ENCODE results near the gene ZNF335. TPM values are rescaled to one million over a fixed set of nuclear protein-coding genes. Genes with fewer than 3 reads are reported as not detected.

ZNF335 gene
- total RNA-seq, 4 donors from 2014 or later, result 12.9 to 19.0 (median 15.3) TPM

GRCh38 chr20:45968801-45969711, 2.9 kb downstream of the ZNF335 start:
- Histone ChIP-seq H3K27me3 (no peaks in the 10 kb centered on the region), H3K9me3 (no peaks in the 10 kb centered on the region), H3K4me1 (peaks cover 15 to 39% (median 37%) of the 10 kb centered on the region in 4 donors), H3K27ac (replicated peaks in 1 of 4) (peak overlapping the region; percentile 97 to 99 (median 98)), H3K4me3 (no peak overlapping the region), H3K36me3 (peaks cover 42 to 57% (median 51%) of the 10 kb centered on the region in 4 donors)
- TF ChIP-seq POLR2A (IDR thresholded peaks at IDR 0.05; ENCODE audit: low read depth), result no peak
- TF ChIP-seq EP300 (IDR thresholded peaks at IDR 0.05), result no peak
- no peak for TF ChIP-seq CTCF (IDR thresholded peaks at IDR 0.05)
- no peak for TF ChIP-seq POLR2AphosphoS5 (IDR thresholded peaks at IDR 0.05)
- intact Hi-C loops (cut with DNase I), result loop anchor here (5.0 kb wide), 1 partner anchor 157 kb away; the partner anchor contains the start of gene UBE2C
- DNase-seq (ENCODE audit: extremely low spot score), result no peak
- WGBS, result 41% methylated on average over 3 of the region's 14 CpGs

GRCh38 chr20:45968081-45968671, 3.8 kb downstream of the ZNF335 start:
- intact Hi-C loops (cut with DNase I), result loop anchor here (5.0 kb wide), 1 partner anchor 156 kb away; the partner anchor contains the start of gene UBE2C
- H3K4me3 ChIP-seq, result no peak overlapping the region
- no peak for DNase-seq (ENCODE audit: extremely low spot score)
- peaks cover 51 to 66% (median 60%) of the 10 kb centered on the region in 4 donors for H3K36me3 ChIP-seq
- 81% methylated on average over 4 of the region's 10 CpGs for WGBS
- peaks cover 15 to 39% (median 37%) of the 10 kb centered on the region in 4 donors for H3K4me1 ChIP-seq
- no peak for TF ChIP-seq POLR2A (IDR thresholded peaks at IDR 0.05; ENCODE audit: low read depth)
- TF ChIP-seq EP300 (IDR thresholded peaks at IDR 0.05), result no peak
- TF ChIP-seq CTCF (IDR thresholded peaks at IDR 0.05), result no peak
- no peak for TF ChIP-seq POLR2AphosphoS5 (IDR thresholded peaks at IDR 0.05)
- no peaks in the 10 kb centered on the region for H3K27me3 ChIP-seq
- H3K27ac ChIP-seq (replicated peaks in 1 of 4), result peak overlapping the region in 1 of 4 donors; percentile 9
- H3K9me3 ChIP-seq, result no peaks in the 10 kb centered on the region

- no peaks in the 10 kb centered on the region for H3K27me3 ChIP-seq
- no peaks in the 10 kb centered on the region for H3K9me3 ChIP-seq
- TF ChIP-seq POLR2AphosphoS5 (IDR thresholded peaks at IDR 0.05) (no peak), EP300 (IDR thresholded peaks at IDR 0.05) (no peak), CTCF (IDR thresholded peaks at IDR 0.05) (no peak), POLR2A (IDR thresholded peaks at IDR 0.05; ENCODE audit: low read depth) (no peak)
- H3K4me3 ChIP-seq, result no peak overlapping the region
- H3K4me1 ChIP-seq, result peaks cover 15 to 35% (median 32%) of the 10 kb centered on the region in 4 donors
- DNase-seq (ENCODE audit: extremely low spot score), result no peak
- 98% methylated on average over 6 of the region's 13 CpGs for WGBS
- intact Hi-C loops (cut with DNase I), result loop anchor here (5.0 kb wide), 1 partner anchor 155 kb away; the partner anchor contains the start of gene UBE2C
- no peak overlapping the region for H3K27ac ChIP-seq (replicated peaks in 1 of 4)
- H3K36me3 ChIP-seq, result peaks cover 54 to 71% (median 65%) of the 10 kb centered on the region in 4 donors
These were observed 4.4 kb downstream of the ZNF335 start for GRCh38 chr20:45967551-45968080.

- TF ChIP-seq EP300 (IDR thresholded peaks at IDR 0.05) (no peak), POLR2AphosphoS5 (IDR thresholded peaks at IDR 0.05) (no peak), POLR2A (IDR thresholded peaks at IDR 0.05; ENCODE audit: low read depth) (no peak), CTCF (IDR thresholded peaks at IDR 0.05) (no peak)
- Histone ChIP-seq H3K4me1 (peaks cover 8 to 24% (median 21%) of the 10 kb centered on the region in 4 donors), H3K36me3 (peaks cover 72 to 94% (median 87%) of the 10 kb centered on the region in 4 donors), H3K9me3 (no peaks in the 10 kb centered on the region), H3K27ac (replicated peaks in 1 of 4) (no peak overlapping the region), H3K27me3 (no peaks in the 10 kb centered on the region), H3K4me3 (no peak overlapping the region)
- no peak for DNase-seq (ENCODE audit: extremely low spot score)
- 85% methylated on average over 18 of the region's 18 CpGs for WGBS
- intact Hi-C loops (cut with DNase I), result loop anchor here (5.0 kb wide), 1 partner anchor 153 kb away; the partner anchor contains the start of gene UBE2C
These were observed 6.6 kb downstream of the ZNF335 start for GRCh38 chr20:45965169-45966002.
